ENCODE results near the gene GCK. TPM values are rescaled to one million over a fixed set of nuclear protein-coding genes. Genes with fewer than 3 reads are reported as not detected.

Gene GCK
- total RNA-seq, 3 donors from 2014 or later = 0.17 TPM; not detected in 2

GRCh38 chr7:44162785-44163395 is 26.3 kb downstream of the GCK start:
- no peaks in the 10 kb centered on the region for H3K36me3 ChIP-seq (ENCODE audit: low read depth)
- H3K4me3 ChIP-seq = no peak overlapping the region
- DNase-seq (no peak), ATAC-seq (no peak)
- no peak for TF ChIP-seq CTCF (IDR thresholded peaks at IDR 0.05)
- H3K4me1 ChIP-seq (ENCODE audit: low read depth) = no peaks in the 10 kb centered on the region
- intact Hi-C loops (cut with DNase I, micrococcal nuclease) = no loop called here
- no peaks in the 10 kb centered on the region for H3K9me3 ChIP-seq

- ATAC-seq (no peak), DNase-seq (no peak)
- no peaks in the 10 kb centered on the region for H3K4me1 ChIP-seq (ENCODE audit: low read depth)
- H3K4me3 ChIP-seq = no peak overlapping the region
- no peaks in the 10 kb centered on the region for H3K9me3 ChIP-seq
- TF ChIP-seq CTCF (IDR thresholded peaks at IDR 0.05) = no peak
- no peaks in the 10 kb centered on the region for H3K36me3 ChIP-seq (ENCODE audit: low read depth)
- intact Hi-C loops (cut with DNase I, micrococcal nuclease) = no loop called here
These were observed 27.1 kb downstream of the GCK start for GRCh38 chr7:44162179-44162578.

- no peak for TF ChIP-seq CTCF (IDR thresholded peaks at IDR 0.05)
- Histone ChIP-seq H3K4me3 (no peak overlapping the region), H3K9me3 (no peaks in the 10 kb centered on the region), H3K36me3 (ENCODE audit: low read depth) (no peaks in the 10 kb centered on the region), H3K4me1 (ENCODE audit: low read depth) (no peaks in the 10 kb centered on the region)
- no peak for DNase-seq
- intact Hi-C loops (cut with DNase I, micrococcal nuclease) = no loop called here
- ATAC-seq = no peak
These were observed 27.9 kb downstream of the GCK start for GRCh38 chr7:44161371-44161770.

- intact Hi-C loops (cut with DNase I, micrococcal nuclease) = no loop called here
- Histone ChIP-seq H3K36me3 (ENCODE audit: low read depth) (no peaks in the 10 kb centered on the region), H3K9me3 (no peaks in the 10 kb centered on the region), H3K4me1 (ENCODE audit: low read depth) (no peaks in the 10 kb centered on the region), H3K4me3 (no peak overlapping the region)
- DNase-seq (no peak), ATAC-seq (no peak)
- TF ChIP-seq CTCF (IDR thresholded peaks at IDR 0.05) = no peak
These were observed 29.2 kb downstream of the GCK start for GRCh38 chr7:44159824-44160630.

GRCh38 chr7:44158873-44159631 is 30.2 kb downstream of the GCK start:
- H3K4me3 ChIP-seq = no peak overlapping the region
- intact Hi-C loops (cut with DNase I, micrococcal nuclease) = no loop called here
- H3K9me3 ChIP-seq = no peaks in the 10 kb centered on the region
- no peak for DNase-seq
- ATAC-seq = no peak
- TF ChIP-seq CTCF (IDR thresholded peaks at IDR 0.05) = no peak
- no peaks in the 10 kb centered on the region for H3K36me3 ChIP-seq (ENCODE audit: low read depth)
- H3K4me1 ChIP-seq (ENCODE audit: low read depth) = no peaks in the 10 kb centered on the region

All from mucosa of descending colon (tissue), 3 donors.